Endothelial cell (in vitro differentiated cells): ENCODE measurements around the gene RPH3AL. TPM values are rescaled to one million over a fixed set of nuclear protein-coding genes. Genes with fewer than 3 reads are reported as not detected.

Experiments used
- DNase-seq: peaks from one replicate; pipeline ENCODE4 v3.0.0; 2021; ENCODE audit warnings: low spot score
- H3K27ac Mint-ChIP-seq: one replicate; pipeline ENCODE4 v1.8.0; 2021; ENCODE audit warnings: mixed read lengths, inconsistent platforms; ENCODE audit not compliant: unreplicated experiment
- H3K27me3 Mint-ChIP-seq: one replicate; pipeline ENCODE4 v1.8.0; 2021; ENCODE audit warnings: mild to moderate bottlenecking, moderate library complexity, mixed read lengths, inconsistent platforms; ENCODE audit not compliant: unreplicated experiment
- H3K36me3 Mint-ChIP-seq: one replicate; pipeline ENCODE4 v1.8.0; 2021; ENCODE audit warnings: mild to moderate bottlenecking, low read depth, mixed read lengths, inconsistent platforms; ENCODE audit not compliant: unreplicated experiment
- H3K4me1 Mint-ChIP-seq: one replicate; pipeline ENCODE4 v1.8.0; 2021; ENCODE audit warnings: mild to moderate bottlenecking, mixed read lengths, inconsistent platforms; ENCODE audit not compliant: unreplicated experiment
- H3K4me3 Mint-ChIP-seq: one replicate; pipeline ENCODE4 v1.8.0; 2021; ENCODE audit warnings: mild to moderate bottlenecking, mixed read lengths, inconsistent platforms; ENCODE audit not compliant: unreplicated experiment
- H3K9me3 Mint-ChIP-seq: one replicate; pipeline ENCODE4 v1.8.0; 2021; ENCODE audit warnings: mixed read lengths, inconsistent platforms; ENCODE audit not compliant: unreplicated experiment
- CTCF ChIP-seq: fragments of 200-600 bp; sonication (generic); IDR thresholded peaks from one replicate; pipeline ENCODE4 v1.5.0; 2021; ENCODE audit warnings: antibody characterized with exemption; ENCODE audit not compliant: unreplicated experiment
- total RNA-seq: library from RNA; stranded (reverse); fragmentation: NEBNext Ultra II Directional; extraction: Animal tissue kit (Norgen Biotek cat#: 25700); gene quantifications from one replicate; pipeline ENCODE4 v1.2.1, GENCODE V29; 2021; ENCODE audit not compliant: unreplicated experiment

RPH3AL gene
- total RNA-seq, 1 donor from 2014 or later: 3.4 TPM

- Mint-ChIP-seq H3K27me3 (peaks cover 3% of the 10 kb centered on the region), H3K4me1 (peaks cover 11% of the 10 kb centered on the region), H3K27ac (no peak overlapping the region), H3K9me3 (no peaks in the 10 kb centered on the region), H3K4me3 (no peak overlapping the region), H3K36me3 (peaks cover 10% of the 10 kb centered on the region)
- no peak for DNase-seq
- no peak for TF ChIP-seq CTCF
Measured at GRCh38 chr17:323181-323580, 29.4 kb downstream of the RPH3AL start.

- Mint-ChIP-seq H3K9me3 (no peaks in the 10 kb centered on the region), H3K27ac (no peak overlapping the region), H3K27me3 (peaks cover 3% of the 10 kb centered on the region), H3K36me3 (peaks cover 12% of the 10 kb centered on the region), H3K4me1 (peaks cover 14% of the 10 kb centered on the region), H3K4me3 (no peak overlapping the region)
- DNase-seq: no peak
- TF ChIP-seq CTCF: no peak
Measured at GRCh38 chr17:322006-322780, 30.4 kb downstream of the RPH3AL start.

DNA sequence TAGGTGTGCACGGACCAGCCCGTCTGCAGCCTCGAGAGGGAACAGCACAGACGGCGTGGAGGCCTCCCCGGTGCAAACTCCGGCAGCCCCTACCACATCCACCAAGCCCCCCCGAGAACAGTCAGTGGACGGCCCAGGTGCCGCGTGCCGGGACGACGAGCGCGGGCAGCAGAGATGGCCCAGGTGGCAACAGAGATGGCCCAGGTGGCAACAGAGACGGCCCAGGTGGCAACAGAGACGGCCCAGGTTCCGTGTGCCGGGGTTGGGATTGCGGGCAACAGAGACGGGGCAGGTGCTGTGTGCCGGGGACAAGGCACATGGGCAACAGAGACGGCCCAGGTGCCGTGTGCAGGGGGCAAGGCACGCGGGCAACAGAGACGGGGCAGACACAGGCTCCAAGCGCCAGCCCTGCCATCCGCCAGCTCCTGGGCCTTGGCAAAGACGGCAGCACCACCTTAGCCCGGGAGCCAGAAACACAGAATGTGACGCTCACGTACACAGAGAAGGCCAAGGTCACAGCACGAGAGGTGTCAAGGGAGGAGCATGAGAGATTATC is 31.1 kb downstream of the RPH3AL start:
- H3K9me3 Mint-ChIP-seq: no peaks in the 10 kb centered on the region
- H3K4me3 Mint-ChIP-seq: no peak overlapping the region
- no peak for DNase-seq
- peaks cover 6% of the 10 kb centered on the region for H3K27me3 Mint-ChIP-seq
- peaks cover 14% of the 10 kb centered on the region for H3K4me1 Mint-ChIP-seq
- no peak overlapping the region for H3K27ac Mint-ChIP-seq
- peaks cover 19% of the 10 kb centered on the region for H3K36me3 Mint-ChIP-seq
- TF ChIP-seq CTCF: no peak

DNA sequence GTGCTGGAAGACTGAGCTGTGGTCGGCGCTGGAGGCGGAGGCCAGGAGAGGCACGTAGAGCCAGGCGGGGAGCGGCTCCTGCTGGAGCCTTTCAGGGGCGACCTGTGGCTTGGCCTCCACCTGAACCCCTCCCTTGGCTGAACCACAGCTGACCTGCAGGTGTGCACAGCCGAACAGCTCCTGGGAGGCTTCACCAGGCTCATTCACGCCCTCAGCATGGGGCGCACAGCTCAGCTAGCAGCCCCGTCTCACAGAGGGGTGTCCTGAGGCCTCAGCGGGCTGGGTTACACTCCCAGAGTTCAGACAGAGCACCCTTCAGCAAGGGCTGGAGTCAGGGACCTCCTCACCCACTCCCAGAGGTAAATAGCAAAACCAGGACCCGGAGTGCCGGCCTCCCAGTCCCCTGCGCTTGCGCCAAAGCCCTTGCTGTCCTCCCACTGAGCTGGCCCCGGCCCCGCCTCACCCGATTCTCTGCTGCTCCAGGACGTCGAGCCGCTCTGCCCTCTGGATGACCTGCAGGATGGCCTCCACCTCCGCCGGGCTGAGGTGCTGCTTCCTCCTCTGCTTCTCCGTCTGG is 31.7 kb downstream of the RPH3AL start:
- Mint-ChIP-seq H3K36me3 (peaks cover 21% of the 10 kb centered on the region), H3K4me1 (peaks cover 14% of the 10 kb centered on the region), H3K4me3 (no peak overlapping the region), H3K27ac (no peak overlapping the region), H3K27me3 (peaks cover 6% of the 10 kb centered on the region), H3K9me3 (peaks cover 4% of the 10 kb centered on the region)
- no peak for TF ChIP-seq CTCF
- no peak for DNase-seq

DNA sequence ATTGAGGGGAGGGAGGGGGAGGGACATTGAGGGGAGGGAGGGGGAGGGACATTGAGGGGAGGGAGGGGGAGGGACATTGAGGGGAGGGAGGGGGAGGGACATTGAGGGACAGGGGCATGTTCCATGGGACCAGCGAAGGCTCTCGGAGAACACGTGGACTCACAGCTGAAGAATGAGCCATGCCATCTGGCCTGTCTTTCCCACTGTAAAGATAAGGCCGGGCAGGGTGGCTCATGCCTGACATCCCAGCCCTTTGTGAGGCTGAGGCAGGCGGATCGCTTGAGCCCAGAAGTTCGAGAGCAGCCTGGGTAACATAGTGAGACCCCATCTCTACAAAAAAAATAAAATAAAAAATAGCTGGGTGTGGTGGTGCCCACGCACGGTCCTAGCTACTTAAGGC is 32.5 kb downstream of the RPH3AL start:
- DNase-seq: no peak
- H3K27ac Mint-ChIP-seq: no peak overlapping the region
- H3K27me3 Mint-ChIP-seq: peaks cover 11% of the 10 kb centered on the region
- H3K4me3 Mint-ChIP-seq: no peak overlapping the region
- H3K9me3 Mint-ChIP-seq: peaks cover 11% of the 10 kb centered on the region
- H3K36me3 Mint-ChIP-seq: peaks cover 29% of the 10 kb centered on the region
- TF ChIP-seq CTCF: no peak
- H3K4me1 Mint-ChIP-seq: peaks cover 14% of the 10 kb centered on the region
